GM21786 (cell line): ENCODE results near the gene TMEM232.
"Not testable (repeated sequence)": the region's sequence is repeated elsewhere in the genome, so short reads cannot be mapped to it uniquely, and the experiment has no call there.

ENCODE experiments used
- ATAC-seq: cut with Tn5 transposase; IDR thresholded peaks from one replicate; pipeline ENCODE4 v1.9.1; 2021; ENCODE audit not compliant: unreplicated experiment

TMEM232 gene

GRCh38 chr5:110535146-110535545 is 191.3 kb downstream of the TMEM232 start:
- not testable (repeated sequence) for ATAC-seq

DNA sequence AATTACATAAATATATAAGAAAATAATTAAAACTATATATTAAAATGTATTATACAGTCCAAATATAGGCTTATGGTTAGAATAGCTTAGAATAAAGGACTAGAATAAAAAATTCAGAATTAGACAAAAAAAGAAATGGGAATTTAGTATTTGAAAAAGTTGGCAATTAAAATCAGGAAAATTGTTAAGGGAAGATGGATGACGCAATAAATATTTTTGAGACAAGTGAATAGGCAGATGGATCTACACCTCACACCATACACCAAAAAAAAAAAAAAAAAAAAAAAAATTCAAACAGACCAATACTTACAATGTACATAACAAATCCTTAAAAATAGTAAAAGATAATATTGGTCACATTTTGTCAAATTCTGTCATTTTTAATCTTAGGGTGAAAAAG is 200.7 kb downstream of the TMEM232 start:
- ATAC-seq = no peak

GRCh38 chr5:110517396-110517795 is 209.1 kb downstream of the TMEM232 start:
- no peak for ATAC-seq

GRCh38 chr5:110514030-110514429 is 212.4 kb downstream of the TMEM232 start:
- ATAC-seq = no peak

DNA sequence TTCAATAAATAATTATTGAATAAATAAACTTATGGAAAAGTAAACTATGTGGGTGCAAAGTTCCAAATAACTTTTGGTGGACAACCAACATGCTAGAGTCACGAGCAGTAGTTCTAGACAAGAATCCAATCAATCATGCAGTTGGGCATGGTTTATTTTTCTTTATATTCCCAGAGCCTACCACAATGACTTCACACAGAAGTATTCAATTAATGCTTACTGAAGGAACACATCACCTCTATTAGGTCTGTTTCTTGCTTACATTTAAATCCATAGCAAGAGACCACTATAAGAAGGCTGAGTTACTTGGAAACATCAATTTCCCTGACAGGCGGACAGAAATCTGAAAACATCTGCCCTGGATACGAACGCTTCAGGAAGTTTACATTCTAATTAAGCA is 214.2 kb downstream of the TMEM232 start:
- no peak for ATAC-seq

- ATAC-seq = no peak
Observed at GRCh38 chr5:110510146-110510545, 216.3 kb downstream of the TMEM232 start.

- ATAC-seq = no peak
Observed at GRCh38 chr5:110507972-110508371, 218.5 kb downstream of the TMEM232 start.

GRCh38 chr5:110506378-110506777 is 220.1 kb downstream of the TMEM232 start:
- no peak for ATAC-seq

DNA sequence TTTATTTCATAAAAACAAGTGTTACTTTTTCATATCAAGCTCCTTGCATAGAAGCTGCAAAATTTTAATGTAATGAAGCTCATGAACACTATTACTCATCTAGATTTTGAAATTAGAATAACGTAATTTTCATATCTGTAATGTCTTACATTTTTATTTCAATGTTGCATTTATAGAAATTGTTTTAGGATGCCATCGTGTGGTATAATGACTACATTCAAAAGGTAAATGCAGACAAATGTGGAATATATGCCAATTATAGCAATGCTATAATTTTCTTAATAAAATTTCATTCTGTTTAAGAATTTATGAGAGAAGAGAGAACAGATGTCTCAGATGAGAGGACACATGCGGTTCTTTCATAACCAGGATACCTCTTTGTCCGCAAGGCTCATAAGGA is 230.2 kb downstream of the TMEM232 start:
- ATAC-seq = no peak

- ATAC-seq = no peak
Observed at GRCh38 chr5:110492446-110492845, 234.0 kb downstream of the TMEM232 start.

GRCh38 chr5:110478895-110479294 is 247.6 kb downstream of the TMEM232 start:
- no peak for ATAC-seq

DNA sequence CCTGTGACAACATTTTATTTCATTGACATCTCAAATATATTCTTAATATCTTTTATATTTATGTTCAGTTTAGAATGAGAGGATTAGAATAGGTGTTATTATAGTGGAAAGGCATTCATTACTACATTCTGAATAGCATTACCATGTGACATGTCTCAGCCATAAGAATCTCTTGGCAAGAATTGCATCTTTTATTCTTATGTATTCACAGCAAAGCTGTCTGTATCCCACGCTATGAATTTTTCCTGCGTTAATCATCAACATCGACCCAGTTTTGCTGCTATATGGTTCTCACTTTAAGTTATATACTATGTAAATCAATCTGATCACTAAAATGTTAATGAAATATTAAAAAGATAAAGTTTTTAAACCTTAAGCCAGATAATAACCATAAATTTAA is 248.6 kb downstream of the TMEM232 start:
- no peak for ATAC-seq

DNA sequence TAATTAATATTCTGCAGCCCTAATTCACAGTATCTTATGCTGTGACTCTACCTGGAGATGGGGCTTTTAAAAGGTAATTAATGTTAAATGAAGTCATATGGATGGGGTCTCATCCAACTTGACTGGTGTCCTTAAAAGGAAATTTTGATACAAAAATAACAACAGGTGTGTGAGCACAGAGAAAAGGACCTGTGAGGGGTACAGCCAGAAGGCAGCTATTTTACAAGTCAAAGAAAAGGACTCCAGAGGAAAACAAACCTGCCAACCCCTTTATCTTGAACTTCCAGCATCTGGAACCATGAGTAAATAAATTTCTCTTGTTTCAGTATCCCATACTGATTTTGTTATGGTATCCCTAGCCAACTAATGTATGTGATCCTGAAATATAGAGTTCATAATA is 250.3 kb downstream of the TMEM232 start:
- ATAC-seq = no peak

DNA sequence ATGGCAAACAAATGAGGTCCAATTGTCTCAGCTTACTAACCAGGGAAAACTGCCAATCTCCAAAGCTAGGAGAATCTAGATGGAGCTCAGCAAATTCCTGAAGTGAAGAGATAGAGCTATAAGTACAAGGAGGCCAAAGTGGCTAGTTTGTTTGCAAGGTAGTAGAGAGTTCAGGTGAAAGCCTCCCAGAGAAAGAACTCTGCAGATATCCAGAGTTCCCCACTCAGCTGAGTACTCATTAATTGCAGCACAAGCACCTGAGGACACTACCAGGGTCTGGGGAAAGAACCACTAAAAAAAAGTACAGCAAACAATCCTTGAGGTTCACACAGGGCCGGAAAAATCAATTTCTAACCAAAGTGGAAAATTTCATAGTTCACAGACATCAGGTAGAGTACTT is 250.9 kb downstream of the TMEM232 start:
- ATAC-seq = no peak

GRCh38 chr5:110469486-110469885 is 257.0 kb downstream of the TMEM232 start:
- no peak for ATAC-seq

- no peak for ATAC-seq
Observed at GRCh38 chr5:110463106-110463505, 263.4 kb downstream of the TMEM232 start.

DNA sequence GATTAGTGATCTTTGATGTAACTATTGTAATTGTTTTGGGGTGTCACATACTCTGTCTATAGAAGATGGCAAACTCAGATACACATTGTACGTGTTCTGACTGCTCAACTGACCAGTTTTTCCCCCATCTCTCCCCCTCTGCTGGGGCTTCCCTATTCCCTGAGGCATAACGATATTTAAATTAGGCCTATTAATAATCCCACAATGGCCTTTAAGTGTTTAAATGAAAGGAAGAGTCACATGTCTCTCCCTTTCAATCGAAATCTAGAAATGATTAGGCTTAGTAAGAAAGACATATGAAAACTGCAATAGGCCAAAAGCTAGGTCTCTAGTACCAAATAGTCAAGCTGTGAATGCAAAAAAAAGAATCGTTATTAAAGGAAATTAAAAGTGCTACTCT is 265.6 kb downstream of the TMEM232 start:
- ATAC-seq = peak; percentile 51

GRCh38 chr5:110458313-110458712 is 268.2 kb downstream of the TMEM232 start:
- no peak for ATAC-seq

- ATAC-seq = no peak
Observed at GRCh38 chr5:110442856-110443255, 283.6 kb downstream of the TMEM232 start.

GRCh38 chr5:110441035-110441434 is 285.4 kb downstream of the TMEM232 start:
- no peak for ATAC-seq

DNA sequence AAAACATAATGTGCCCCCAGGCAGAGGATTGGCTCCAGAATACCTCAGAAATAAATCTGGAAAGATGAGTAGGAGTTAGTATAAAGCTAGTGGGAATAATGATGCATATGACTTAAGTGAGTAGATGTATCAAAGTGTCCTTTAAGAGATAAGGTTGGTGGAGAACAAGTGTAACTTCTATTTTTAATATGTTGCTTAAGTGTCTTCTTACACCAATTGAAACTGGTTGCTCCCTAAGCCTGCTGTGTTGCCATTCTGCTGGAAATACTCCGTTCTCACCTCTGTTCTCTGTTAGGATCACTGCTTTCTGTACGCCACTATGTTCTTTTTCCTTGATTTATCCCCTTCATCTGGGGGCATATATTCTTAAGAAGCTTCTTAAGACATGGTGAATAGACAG is 286.4 kb downstream of the TMEM232 start:
- no peak for ATAC-seq

- no peak for ATAC-seq
Observed at GRCh38 chr5:110439296-110439695, 287.2 kb downstream of the TMEM232 start.

GRCh38 chr5:110435207-110435606 is 291.3 kb downstream of the TMEM232 start:
- no peak for ATAC-seq

DNA sequence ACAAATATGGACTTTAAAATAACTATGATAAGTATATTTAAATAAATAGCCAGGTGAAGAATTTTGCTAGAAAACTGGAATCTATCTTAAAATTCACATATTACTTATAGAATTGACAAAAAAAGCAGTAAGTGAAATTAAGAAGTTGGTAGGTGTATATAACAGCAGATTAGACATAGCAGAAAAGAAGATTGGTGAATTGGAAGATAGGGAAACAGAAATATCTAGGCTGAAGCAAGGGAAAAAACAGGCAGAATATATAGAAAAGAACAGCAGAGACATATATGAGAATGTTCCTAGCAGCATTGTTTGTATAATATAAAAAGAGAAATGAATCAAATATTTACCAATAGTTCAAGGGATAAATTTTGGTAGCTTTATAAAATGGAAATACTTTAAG is 294.9 kb downstream of the TMEM232 start:
- ATAC-seq = no peak
